Measurements from ENCODE around the gene PEX10.
"Not testable (repeated sequence)": the region's sequence is repeated elsewhere in the genome, so short reads cannot be mapped to it uniquely, and the experiment has no call there.

Gene PEX10

DNA sequence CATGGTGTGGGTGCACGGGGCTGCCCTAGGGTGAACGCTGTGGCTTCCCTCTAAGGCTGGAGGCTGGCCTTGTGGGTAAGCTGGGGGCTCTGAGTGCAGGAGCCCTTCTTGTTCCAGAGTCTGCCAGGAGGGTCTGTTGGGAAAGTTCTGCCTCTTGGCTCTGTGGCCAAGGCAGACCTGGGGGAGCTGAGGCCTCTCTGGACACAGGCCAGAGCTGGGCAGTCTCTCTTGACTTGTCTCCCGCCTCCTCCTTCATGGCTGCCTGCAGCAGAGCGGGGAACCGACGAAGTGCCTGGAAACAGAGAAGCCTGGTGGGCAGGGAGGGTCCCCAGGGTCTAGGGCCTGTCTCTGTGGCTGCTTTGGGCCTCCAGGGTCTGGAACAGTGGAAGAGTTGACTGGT, 30.3 kb upstream of the PEX10 start:
- no peak for DNase-seq

DNA sequence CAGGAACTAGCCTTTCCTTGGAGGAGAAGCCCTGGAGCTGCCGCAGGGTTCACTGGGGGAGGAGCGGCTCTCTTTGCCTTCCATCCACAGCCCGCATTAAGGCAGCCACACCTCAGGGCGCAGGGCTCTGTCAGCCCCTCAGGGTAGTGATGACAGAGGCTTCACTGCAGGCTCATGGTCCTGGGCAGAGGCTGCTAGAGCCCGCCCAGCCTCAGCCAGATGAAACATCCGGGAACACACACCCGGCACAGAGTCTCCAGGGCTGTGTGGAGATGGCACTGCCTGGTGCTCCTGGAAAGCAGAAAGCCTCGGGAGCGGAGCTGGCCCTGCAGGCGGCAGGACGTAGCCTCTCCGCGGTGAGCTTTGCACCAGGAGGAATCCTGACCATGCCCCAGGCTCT, 29.4 kb upstream of the PEX10 start:
- no peak for DNase-seq

- not testable (repeated sequence) for DNase-seq
Observed at GRCh38 chr1:2440346-2440745, 28.0 kb upstream of the PEX10 start.

DNA sequence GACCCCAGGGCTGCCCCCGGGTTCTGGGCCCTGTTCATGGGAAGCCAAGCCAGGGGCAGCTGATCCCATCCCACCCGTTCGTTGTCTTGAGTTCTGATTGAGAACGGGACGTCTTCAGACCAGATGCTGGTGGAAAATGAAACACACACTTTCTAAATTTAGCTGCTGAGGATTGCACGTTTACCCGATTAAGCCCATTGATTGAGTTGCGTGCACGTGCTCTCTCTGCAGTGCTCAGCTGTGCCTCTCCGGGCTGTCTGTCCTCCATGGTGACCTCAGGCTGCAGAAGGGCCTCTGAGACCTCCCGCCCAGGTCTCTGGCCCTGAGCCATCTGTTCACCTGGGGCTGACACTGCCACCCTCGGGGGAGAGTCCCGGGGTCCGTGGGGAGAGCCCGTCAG, 27.0 kb upstream of the PEX10 start:
- no peak for DNase-seq

GRCh38 chr1:2438641-2439040, 26.3 kb upstream of the PEX10 start:
- DNase-seq: no peak

GRCh38 chr1:2438038-2438437, 25.7 kb upstream of the PEX10 start:
- no peak for DNase-seq

GRCh38 chr1:2437617-2438016, 25.3 kb upstream of the PEX10 start:
- DNase-seq: no peak

DNA sequence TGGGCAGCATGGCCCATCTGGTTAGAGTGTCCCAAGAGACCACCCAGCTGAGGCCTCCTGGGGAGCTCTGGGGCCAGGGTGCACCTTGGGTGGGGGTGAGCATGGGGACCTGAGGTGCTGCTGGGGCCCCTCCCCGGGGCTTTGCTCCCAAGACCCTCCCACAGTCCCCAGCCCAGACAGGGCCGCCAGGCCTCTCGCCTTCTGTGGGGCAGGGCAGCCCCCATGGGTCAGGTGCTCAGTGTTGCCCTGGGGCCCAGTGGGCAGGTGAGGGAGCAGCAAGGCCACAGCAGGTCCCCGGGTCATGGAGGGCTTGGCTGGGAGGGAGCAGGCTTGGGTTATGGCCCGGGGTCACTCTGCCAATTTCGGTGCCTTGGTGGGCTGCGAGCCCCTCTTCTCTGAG, 24.5 kb upstream of the PEX10 start:
- no peak for DNase-seq

- no peak for DNase-seq
Observed at GRCh38 chr1:2435746-2436355, 23.5 kb upstream of the PEX10 start.

- no peak for DNase-seq
Observed at GRCh38 chr1:2435091-2435490, 22.7 kb upstream of the PEX10 start.

- no peak for DNase-seq
Observed at GRCh38 chr1:2433936-2434655, 21.7 kb upstream of the PEX10 start.

DNA sequence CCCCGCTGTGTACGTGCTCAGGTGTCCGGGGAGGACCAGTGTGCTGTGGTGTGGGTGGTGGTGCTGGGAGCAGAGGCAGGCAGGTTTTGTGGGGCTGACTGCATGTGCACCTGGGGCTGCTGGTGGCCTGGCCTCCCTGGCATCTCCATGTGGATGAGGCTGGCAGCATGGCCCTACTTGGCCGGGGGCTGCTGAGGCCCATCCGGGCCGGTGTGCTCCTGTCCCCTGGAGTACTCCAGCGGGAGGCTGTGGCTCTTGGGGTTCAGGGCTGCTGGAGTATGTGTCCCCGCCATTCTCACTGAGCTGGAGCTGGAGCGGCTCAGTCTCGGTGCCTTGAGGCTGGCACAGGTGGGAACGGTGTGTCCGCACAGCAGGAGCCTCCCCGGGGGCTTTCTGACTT, 20.8 kb upstream of the PEX10 start:
- DNase-seq: no peak

DNA sequence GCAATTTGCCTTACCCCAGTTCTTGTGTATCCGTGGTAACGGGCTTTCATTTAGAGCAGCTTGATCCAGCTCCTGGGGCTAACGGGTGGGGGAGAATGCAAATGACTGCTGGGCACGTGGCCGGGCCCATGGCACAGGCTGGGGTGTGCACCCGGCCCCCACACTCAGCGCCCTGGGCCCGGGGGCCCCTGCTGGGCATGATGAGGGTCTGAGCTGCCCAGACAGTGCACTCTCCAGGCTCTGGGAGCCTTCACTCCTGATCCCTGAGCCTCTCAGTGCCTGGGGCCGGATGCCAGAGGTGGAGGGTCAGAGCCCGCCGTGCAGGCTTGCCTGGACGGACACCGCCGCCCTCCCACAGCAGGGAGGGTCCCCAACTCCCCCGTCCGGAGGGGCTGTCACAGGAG, 20.1 kb upstream of the PEX10 start:
- no peak for DNase-seq

GRCh38 chr1:2431518-2431917, 19.2 kb upstream of the PEX10 start:
- DNase-seq: no peak

DNA sequence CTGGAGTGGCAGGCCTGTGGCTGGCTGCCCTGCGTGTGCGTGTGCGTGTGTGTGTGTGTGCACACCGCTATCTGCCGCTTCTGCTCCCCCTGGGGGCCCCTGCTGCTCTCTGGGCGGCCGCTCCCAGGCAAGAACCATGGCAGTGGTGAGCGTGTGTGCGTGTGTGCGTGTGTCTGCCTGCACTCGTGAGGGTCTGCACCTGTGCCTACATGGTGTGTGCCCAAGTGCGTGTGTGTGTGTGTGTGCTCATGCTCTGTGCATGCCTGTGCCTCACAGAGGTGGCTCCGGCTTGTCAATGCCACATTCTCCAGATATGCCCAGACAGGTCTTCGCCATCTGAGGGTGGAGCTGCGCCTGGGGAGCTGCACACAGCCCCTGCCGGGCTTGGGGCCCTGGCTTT, 18.7 kb upstream of the PEX10 start:
- no peak for DNase-seq

DNA sequence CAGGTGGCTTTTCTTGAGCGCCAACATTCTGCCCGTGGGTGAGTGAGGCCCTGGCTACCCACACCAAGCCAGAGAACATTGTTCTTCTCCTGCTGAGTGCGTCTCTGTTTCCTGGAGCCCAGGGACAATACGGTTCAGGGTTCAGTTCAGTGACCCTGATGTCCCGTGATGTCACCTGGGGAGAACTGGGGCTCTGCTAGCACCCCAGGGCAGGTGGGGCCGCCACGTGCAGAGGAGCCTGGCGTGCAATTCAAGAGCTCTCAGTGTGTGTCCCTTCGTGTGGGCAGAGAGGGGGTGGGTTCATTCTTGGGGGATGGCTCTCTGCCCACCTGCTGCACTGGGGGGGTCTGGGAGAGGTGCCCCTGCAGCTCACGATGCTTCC, 18.2 kb upstream of the PEX10 start:
- no peak for DNase-seq

DNA sequence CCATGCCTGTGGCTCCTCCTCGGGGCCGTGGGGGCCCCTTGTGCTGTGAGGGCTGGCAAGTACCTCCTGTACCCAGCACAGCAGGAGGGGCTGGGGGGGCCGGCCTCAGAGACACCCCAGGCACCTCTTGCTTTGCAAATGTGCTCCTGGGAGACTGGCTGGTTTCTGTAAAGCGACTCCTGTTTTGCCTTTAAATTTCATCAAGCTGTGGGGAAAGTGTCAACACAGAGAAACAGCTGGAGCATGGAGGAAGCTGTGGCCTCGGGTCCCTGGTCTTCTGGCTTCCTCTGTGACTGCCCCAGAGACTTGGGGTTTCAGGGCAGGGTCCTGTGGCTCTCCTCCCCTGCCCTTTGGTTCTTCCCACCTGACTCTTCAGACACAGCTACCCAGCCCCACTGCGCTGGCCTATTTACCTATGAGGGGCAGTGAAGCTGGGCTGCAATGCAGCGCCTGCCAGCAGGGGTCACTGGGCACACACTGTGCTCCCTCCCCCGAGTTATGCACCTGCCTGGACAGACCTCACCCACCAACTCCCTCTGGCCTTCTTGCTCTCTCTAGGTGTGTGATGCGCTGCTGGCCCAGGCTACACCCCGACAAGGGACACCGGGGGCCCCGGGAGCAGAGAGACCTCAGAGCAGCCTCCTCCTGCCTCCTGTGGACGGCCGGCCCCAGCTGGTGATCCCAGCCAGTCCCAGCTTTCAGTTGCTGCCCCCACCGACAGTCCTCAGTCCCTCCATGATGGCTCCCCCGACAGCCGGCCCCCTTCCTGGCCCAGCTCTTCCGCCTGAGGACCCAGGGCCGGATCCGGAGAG, 17.6 kb upstream of the PEX10 start:
- DNase-seq: no peak

DNA sequence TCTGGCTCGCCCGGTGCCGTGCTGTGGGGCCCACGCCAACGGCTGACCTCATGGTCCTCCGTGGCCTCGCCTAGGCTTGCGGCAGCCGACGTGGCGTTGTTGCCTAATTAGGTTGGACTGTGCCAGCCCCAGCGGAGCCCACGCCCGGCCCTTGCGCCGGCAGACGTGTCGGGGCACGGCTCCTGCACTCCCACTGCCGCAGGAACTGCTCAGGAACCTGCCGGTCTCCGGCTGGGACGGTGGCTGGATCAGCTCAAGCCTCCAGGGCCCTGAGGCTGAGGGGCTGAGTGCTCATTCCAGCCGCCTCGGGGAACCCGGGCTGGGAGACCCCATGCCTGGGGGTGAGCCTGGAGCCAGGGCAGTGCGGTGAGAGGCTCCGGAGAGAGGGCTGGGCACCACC, 16.1 kb upstream of the PEX10 start:
- DNase-seq: no peak

- no peak for DNase-seq
Observed at GRCh38 chr1:2427976-2428375, 15.6 kb upstream of the PEX10 start.

GRCh38 chr1:2427051-2427450, 14.7 kb upstream of the PEX10 start:
- DNase-seq: no peak

DNA sequence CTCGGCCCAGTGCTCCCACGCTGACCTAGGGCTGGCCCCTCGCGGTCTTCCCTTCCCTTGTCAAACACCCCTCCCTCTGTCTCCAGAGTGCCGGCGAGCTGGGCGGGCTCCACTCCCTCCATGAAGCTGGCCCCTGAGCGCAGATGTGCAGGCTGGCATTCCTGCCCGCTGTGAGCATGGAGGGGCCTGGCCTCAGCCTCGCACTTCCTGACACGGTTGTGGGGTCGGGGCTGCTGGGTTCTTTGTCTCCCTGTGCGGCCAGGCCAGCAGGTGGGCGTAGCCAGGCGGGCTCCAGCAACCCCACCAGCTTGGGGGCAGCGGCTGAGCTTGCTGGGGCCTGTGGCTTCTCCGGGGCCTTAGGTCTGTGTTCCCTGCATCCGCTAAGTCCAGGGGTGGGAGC, 14.2 kb upstream of the PEX10 start:
- no peak for DNase-seq

DNA sequence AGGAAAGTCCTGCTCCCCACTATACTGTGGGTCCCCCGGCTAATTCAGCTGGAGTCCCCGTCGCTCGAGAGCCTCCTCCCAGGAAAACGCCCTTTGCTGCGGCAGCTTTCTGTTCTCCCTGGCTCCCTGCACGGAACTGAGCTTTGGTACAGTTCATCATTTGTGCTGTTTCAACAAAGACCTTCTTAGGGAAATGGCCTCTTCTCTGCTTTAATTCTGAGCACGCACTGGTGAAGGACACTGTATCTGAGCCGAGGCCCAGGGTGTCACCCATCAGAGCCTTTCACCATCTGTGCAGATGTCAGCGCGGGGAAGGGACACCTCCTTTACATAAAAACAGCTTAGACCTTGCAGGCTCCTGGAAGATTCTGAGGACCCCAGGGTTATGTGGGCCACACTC, 13.5 kb upstream of the PEX10 start:
- DNase-seq: no peak

- no peak for DNase-seq
Observed at GRCh38 chr1:2422523-2422922, 10.2 kb upstream of the PEX10 start.

DNA sequence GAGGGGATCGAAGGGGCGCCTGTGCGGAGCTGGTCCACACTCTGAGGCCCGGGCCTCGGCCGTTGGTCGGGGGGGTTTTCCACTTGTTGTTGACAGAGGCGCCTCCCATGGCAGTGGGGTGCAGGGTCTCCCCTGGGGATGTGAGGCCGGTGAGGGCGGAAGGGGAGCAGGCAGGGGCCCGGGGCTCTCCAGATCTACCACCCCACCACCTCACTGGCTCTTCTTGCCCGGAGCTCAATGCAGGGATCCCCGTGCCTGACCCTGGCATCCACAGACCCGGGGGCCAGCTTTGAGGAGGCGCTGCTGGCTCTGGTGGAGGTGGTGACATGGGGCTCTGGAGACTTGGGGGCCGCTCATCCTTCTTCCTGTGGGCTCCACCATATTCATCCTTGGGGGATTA, 7.1 kb upstream of the PEX10 start:
- no peak for DNase-seq
